B cell (primary cell): ENCODE measurements around the gene PALB2.

ENCODE experiments used
- CTCF ChIP-seq: fragments of 200-600 bp; IDR thresholded peaks from one replicate; pipeline ENCODE4 v1.8.0; 2022; ENCODE audit warnings: antibody characterized with exemption, mild to moderate bottlenecking
- EZH2 ChIP-seq: IDR thresholded peaks from 2 replicates; pipeline ENCODE4 v1.6.1; 2012; ENCODE audit warnings: borderline replicate concordance, low read depth, mild to moderate bottlenecking, moderate library complexity, low read length; ENCODE audit not compliant: insufficient read depth, poor library complexity, severe bottlenecking

GRCh38 chr16:23689442-23690187 is 48.5 kb upstream of the PALB2 start:
- TF ChIP-seq CTCF (no peak), EZH2 (no peak)
